Hypothalamus (tissue), 51 donors: ENCODE data around the gene CHIT1.

ENCODE experiments used
- DNase-seq, 51 donors: peaks; one replicate each; lab custom pipeline; 2025; lab: John Stamatoyannopoulos, UW

The CHIT1 gene

DNA sequence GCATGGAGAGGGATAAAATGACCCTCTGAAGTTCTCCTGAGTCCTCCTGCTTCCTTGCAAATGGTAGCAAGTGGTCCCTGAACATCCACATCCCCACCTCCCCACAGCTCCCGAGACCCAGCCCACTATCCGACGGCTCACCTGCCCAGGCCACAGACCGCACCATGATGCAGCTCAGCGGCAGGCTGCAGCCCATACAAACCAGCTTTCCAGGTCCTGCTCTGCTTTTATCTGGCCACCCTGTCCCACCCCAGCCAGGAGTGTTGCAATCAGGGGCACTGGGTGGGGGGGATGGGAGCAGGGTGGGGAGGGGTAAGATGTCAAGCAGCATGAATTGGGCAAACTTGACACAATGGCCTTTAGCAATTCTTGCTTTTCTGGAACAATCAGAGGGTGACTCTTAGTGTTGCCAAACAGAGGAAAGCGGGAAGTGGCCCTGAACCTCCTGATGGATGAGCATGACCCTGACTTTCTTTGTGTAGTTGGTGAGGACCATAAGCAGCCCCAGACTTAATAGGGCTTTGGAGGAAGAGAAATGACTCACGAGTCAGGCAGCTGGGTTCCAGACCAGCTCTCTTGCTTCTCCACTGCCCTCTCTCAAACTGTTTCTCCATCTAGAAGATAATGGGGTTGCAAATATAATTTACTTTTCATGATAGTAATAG is at the start of gene CHIT1:
Gene CHIT1, minus strand, starts transcription at position 203 of the 665 bp plus-strand sequence. Its CDS starts 37 bp downstream, at position 166.
- DNase-seq: no peak

GRCh38 chr1:203278885-203279406 is 49.5 kb upstream of the CHIT1 start:
- DNase-seq: peak in 2 of 51 donors; percentile 39 to 56

GRCh38 chr1:203278082-203278884 is 48.8 kb upstream of the CHIT1 start:
- peak in 49 of 51 donors; percentile 39 to 95 (median 85) for DNase-seq

DNA sequence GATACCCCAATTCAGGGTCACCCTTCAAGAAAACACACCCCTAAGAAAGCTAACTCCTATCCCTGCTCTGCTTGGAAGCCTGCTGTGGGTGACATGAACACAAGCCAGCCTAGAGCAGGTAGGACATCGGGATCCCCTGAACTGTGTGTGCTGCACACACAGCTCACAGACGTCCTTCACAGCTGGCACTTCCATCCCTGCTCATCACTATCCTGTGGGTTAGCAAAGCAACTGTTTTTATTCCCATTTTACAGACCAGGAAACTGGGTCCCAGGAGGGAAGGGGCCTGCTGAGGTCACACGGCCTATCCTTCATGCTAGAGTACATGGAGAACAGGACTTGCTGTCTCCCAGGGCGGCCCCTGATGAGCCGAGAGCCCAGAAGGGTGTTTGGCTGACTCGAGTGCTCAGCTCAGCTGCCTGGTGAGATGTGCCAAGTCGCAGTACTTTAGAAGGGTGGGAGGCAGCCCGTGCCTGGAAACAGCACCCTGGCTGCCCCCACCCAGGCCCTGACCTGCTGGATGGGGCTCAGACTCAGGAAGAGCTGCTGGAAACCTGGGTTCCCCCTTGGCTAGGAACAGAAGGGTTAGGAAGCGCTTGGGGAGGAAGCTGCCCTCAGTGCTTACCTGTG is 47.6 kb upstream of the CHIT1 start:
- peak in 4 of 51 donors; percentile 12 to 35 (median 26) for DNase-seq

DNA sequence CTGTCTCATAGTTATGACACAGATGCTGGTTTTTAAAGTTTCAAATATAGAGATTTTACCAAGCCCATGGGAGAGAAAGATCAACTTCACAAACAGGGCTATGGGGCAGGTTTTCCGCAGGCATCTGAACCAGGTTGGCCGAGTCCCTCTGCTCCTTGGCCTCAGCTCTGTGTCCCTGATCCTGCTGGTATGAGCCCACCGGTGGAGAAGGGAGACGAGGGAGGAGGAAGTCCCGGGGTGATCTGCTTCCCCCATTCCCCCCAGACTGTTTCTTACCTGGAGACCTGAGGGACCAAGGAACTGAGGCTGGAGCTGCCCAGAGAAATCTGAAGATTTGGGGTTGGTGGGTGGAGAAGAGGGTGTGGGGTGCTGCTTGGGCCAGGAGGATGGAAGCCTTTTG is 46.9 kb upstream of the CHIT1 start:
- no peak for DNase-seq

GRCh38 chr1:203275656-203276272 is 46.3 kb upstream of the CHIT1 start:
- DNase-seq: no peak

DNA sequence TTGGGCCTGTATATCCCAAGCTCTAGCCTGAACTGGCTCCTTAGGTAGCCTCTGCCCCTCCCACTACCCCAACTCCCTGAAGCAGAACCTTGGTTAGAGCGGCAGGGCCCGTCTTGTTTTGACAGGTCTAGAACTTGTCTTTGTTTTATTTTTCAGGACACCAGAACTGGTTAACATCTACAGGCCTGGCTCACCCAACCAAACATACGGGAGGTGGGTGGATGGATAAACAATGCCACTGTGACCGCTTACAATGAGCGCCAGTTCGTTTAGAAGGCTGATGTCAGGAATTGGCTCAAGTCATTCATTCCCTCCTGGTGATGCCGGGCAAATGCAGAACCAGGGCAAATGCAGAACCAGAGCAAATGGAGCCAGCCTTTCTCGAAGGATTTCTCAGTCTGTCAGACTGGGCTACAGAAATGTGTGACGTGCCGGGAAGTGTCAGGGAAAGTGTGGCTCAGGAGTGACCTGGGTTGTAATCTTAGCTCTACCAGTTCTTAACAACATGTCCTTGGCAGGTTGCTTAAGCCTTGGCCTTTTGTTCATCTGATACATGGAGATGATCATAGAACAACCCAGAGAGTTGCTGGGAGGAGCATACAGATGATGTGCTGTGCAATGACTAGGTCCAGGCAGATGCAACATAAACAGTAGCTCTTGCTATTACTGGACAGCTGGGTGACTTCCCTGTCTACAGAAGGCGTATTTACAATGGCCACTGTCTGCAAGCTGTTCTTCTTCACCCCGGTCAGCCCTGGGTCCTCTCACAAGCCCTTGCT is 45.3 kb upstream of the CHIT1 start:
- peak in 33 of 51 donors; percentile 32 to 90 (median 69) for DNase-seq

DNA sequence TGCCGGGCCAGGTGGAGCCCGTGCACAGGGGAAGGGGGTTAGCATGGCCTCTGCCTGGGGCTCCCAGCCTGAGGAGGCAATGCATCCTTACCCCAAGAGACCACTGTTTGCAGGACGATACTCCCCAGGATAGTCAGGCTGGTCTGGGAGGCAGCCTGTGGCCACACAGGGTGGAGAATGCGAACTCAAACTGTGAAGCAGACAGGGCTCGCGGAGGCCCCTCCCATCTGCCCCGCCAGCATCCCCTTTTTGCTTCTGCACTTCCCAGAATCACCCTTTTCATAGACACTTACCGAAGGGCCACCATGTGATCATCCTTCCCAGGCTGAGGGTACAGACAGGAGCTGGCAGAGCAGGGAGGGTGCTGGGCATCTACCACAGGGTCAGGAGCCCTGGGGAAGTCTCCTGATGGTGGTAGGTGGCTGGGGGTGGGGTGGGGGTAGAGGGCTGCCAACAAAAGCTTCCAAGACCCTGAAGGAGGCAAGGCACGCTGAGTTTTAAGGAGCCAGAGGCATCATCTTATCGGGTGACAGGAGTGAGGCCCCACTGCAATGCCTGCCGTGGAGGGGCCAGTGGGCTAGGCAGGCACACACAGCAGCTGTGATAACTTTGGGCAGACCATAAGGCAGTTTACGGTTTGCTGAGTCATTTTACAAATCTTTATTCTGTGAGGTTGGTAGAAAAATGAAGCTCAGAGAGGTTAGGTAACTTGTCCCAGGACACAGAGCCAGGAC is 44.6 kb upstream of the CHIT1 start:
- DNase-seq: peak in 28 of 51 donors; percentile 17 to 76 (median 56)

DNA sequence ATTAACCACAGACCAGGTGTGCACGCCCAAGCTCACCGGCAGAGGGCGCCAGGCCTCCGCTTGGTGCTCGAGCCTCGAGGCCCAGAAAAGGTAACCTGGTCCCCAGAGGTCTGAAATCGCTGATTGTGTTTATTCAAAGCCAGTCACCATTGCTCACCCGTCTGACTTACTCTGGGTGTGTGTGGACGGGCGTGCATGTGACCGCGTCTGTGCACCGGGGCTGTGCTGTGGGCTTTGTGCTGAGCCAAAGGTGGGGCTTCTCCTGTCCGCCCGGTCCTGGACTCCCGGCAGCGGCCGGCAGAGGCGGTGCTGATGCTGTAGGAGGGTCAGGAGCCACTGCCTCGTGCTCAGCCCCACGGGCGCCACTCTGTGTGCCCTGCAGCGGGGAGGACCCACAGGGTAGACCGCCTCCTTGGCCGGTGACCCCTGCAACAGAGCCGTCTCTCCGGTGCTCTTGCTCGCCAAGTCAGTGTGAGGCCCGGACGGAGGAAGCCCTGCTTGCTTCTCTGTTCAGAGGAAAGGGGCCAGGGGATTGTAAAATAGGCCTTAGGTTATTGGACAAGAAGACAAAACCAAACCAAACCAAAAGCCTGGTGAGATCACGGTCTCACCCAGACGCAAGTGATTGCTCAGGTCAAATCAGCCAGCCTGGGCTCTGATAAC is 43.9 kb upstream of the CHIT1 start:
- DNase-seq: peak in 49 of 51 donors; percentile 48 to 91 (median 81)

GRCh38 chr1:203272633-203273205 is 43.2 kb upstream of the CHIT1 start:
- no peak for DNase-seq

DNA sequence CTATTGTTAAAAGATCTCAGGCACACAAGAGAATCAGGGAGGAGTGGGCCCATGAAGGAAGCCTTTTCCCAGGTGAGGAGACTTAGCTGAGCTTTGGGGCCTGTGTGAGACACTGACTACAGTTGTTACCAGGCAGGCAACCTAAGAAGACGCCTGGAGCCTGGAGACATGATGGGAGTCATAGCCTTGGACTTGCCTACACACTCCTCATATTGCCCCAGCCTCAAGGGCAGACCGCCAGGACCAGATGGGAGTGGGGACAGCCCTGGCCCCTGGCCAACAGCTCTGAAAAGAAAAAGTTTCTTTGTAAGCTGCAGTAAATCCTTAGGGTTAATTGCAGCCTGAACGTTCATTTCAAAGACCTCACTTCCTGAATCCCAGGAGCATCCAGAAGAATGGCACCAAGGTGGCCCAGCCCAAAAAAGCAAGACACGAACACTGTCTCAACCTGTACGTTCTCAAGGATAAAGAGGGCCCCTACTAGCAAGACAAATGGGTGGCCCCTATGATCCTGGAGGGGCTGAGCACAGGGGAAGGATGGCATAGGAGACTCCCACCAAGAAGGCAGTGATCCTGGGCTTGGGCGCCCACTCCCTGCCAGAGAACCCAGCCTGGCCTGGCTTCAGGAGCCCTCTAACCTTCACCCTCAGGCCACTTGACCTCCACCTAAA is 42.6 kb upstream of the CHIT1 start:
- DNase-seq: no peak

GRCh38 chr1:203271018-203271743 is 41.7 kb upstream of the CHIT1 start:
- DNase-seq: peak in 21 of 51 donors; percentile 15 to 75 (median 51)

DNA sequence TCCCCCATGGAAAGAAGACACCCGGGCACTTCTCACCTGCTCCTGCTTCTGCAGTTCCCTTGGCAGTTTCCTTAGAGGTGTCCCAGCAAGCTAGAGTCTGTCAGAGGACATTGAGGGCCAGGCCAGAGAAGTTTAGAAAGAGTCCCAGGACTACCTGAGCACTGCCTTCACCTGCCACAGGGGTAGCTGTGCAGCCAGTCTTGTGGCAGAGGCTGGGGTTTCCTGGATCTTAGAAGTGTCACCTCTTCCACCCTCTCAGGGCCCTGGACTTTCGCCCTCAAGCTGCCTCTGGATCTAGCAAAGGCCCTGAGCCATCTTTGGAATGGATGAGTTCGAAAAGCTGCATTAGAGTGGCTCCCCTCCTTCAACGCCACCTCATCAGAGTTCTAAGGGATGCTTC is 41.0 kb upstream of the CHIT1 start:
- DNase-seq: no peak

- no peak for DNase-seq
These were observed 40.2 kb upstream of the CHIT1 start for GRCh38 chr1:203269654-203270020.

- peak in 16 of 51 donors; percentile 25 to 76 (median 41) for DNase-seq
These were observed 39.6 kb upstream of the CHIT1 start for GRCh38 chr1:203268901-203269653.

GRCh38 chr1:203267912-203268311 is 38.4 kb upstream of the CHIT1 start:
- no peak for DNase-seq
